Measurements from ENCODE around the gene SH3PXD2A. TPM values are rescaled to one million over a fixed set of nuclear protein-coding genes. Genes with fewer than 3 reads are reported as not detected.

SH3PXD2A gene
- total and polyA plus RNA-seq, 2 of the 4 experiments (the other 2 are of a cell fraction) = 6.3 to 23.0 TPM

DNA sequence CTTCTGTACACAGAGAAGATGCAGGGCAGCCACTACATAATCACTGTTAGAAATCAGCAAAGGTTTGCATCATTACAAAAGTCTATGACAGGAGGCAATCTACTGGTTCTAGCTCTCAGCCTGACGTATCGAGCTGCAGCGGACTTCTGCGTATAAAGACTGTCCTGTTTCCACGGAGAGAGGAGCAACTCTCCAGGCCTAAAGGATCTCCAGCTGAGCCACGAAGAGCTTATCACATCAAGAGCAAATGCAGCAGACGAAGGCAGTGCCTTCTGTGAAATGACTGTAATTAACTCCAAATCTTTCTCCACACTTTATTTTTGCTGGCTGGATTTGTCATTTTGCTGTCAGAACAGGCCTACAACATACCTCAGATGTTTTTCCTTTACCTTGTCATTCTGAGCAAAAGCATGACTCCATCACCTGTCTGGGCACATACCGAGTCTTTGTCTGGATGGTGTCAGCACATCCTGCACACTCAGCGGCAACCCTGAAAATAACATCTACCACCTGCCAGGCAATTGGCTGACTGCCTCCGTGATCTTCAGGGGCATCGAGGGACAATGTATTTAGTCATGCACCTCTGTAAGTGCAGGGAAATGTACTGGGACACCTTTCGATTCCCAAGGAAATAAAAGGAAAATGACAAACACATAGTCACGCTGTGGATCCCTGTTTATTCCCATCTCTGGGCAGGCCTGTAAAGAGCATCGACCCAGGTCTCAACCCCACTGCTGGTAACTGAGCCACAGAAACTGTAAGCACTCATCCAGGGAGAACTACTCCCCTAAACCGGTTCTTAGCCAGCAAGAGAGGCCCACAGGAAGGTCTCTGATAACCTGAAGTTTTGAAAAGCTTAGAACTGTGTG lies 26.3 kb upstream of the SH3PXD2A start (continued):
- TF ChIP-seq SMC3 (IDR thresholded peaks at IDR 0.05; ENCODE audit: low read depth, low read length) = no peak

DNA sequence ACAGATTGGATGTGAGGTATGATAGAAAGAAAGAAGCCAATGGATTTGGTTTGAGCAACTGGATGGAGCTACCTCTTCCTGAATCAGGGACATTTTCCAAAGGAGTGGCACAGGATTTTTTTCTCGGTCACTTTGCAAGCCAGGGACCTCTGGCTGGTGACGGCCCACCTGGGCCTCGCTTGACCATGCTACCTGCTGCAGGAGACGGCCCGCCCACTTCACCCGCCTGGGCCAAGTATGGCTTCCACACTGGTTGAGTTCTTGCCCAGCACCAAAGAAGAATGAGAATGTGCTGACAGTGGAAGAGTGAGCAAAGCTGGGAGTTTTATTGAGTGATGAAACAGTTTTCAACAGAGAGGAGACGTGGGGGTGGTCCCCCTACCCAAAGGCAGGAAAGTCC lies 24.5 kb upstream of the SH3PXD2A start:
- Histone ChIP-seq H3K9ac (ENCODE audit: low read depth, low read length) (no peak overlapping the region), H4K5ac (ENCODE audit: low read depth, low read length) (no peak overlapping the region), H3K14ac (replicated peaks; ENCODE audit: low read depth, low read length) (no peak overlapping the region), H2AK9ac (replicated peaks; ENCODE audit: low read depth, low read length, poor library complexity) (no peak overlapping the region), H3K79me1 (ENCODE audit: low read depth in 1 of 2, low read length in 2 of 2) (no peaks in the 10 kb centered on the region), H3K27ac (ENCODE audit: insufficient read depth, low read length) (no peak overlapping the region), H3K9me3 (ENCODE audit: control insufficient read depth, insufficient read depth, low read length) (no peaks in the 10 kb centered on the region), H2BK20ac (ENCODE audit: low read depth, low read length) (no peak overlapping the region), H3K4me2 (ENCODE audit: low read depth, low read length) (no peak overlapping the region), H2BK120ac (ENCODE audit: low read depth, low read length) (no peak overlapping the region), H2BK15ac (ENCODE audit: low read depth, low read length) (no peak overlapping the region), H3K23ac (ENCODE audit: low read depth, low read length) (no peak overlapping the region), H3K4me1 (ENCODE audit: control insufficient read depth, insufficient read depth, low read length) (peaks cover 2% of the 10 kb centered on the region; the same call in 1 of the 2 replicates), H3K18ac (ENCODE audit: low read depth, low read length) (no peak overlapping the region), H4K20me1 (ENCODE audit: insufficient read depth, low read length) (no peaks in the 10 kb centered on the region), H3K27me3 (ENCODE audit: control insufficient read depth, insufficient read depth, low read length) (no peaks in the 10 kb centered on the region), H3K36me3 (ENCODE audit: control insufficient read depth, insufficient read depth, low read length) (peaks cover 15% of the 10 kb centered on the region), H3K56ac (ENCODE audit: extremely low read depth, insufficient read depth, low read length) (no peak overlapping the region), H2AFZ (replicated peaks; ENCODE audit: low read length, poor library complexity) (no peak overlapping the region), H4K91ac (ENCODE audit: insufficient read depth, low read depth, low read length) (no peak overlapping the region), H2AK5ac (ENCODE audit: low read depth, low read length) (no peak overlapping the region), H4K8ac (ENCODE audit: low read depth in 2 of 2, low read length in 2 of 2) (no peak overlapping the region), H3K4ac (ENCODE audit: low read depth, low read length) (no peak overlapping the region), H3K9me1 (ENCODE audit: insufficient read depth, low read length) (no peaks in the 10 kb centered on the region), H3K4me3 (ENCODE audit: insufficient read depth, low read depth, low read length) (no peak overlapping the region), H2BK5ac (ENCODE audit: low read depth, low read length, poor library complexity, severe bottlenecking) (no peak overlapping the region)
- dilution Hi-C loops (cut with HindIII; ENCODE audit: low sequenced_read_pairs, unreplicated experiment) (no loop called here), in situ Hi-C loops (cut with MboI; ENCODE audit: low sequenced_read_pairs) (loop anchor here (5.0 kb wide), 1 partner anchor 168 kb away; no protein-coding TSS in a partner anchor), intact Hi-C loops (cut with micrococcal nuclease) (no loop called here)
- ATAC-seq (ENCODE audit: low read depth) = no peak
- ChIA-PET CTCF (no interaction called here), POLR2A (ENCODE audit: unreplicated experiment) (no interaction called here)
- no TSS peak for BruUV-seq (replicated peaks)
- WGBS, 2 experiments (ENCODE audit: extremely low coverage in 2 of 2, insufficient read length in 1 of 2) = 100% methylated on average over 2 of the region's 7 CpGs; no CpG with 5 or more reads in 1 of the 2 experiments
- no peak for DNase-seq
- TF ChIP-seq, protein P1, sequence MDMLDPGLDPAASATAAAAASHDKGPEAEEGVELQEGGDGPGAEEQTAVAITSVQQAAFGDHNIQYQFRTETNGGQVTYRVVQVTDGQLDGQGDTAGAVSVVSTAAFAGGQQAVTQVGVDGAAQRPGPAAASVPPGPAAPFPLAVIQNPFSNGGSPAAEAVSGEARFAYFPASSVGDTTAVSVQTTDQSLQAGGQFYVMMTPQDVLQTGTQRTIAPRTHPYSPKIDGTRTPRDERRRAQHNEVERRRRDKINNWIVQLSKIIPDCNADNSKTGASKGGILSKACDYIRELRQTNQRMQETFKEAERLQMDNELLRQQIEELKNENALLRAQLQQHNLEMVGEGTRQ (IDR thresholded peaks at IDR 0.05; ENCODE audit: low read depth, low read length) = no peak
- TF ChIP-seq RFX5 (IDR thresholded peaks at IDR 0.05; ENCODE audit: low read depth, low read length) (no peak), FOS (IDR thresholded peaks at IDR 0.05; ENCODE audit: low read depth, low read length) (no peak), RCOR1 (IDR thresholded peaks at IDR 0.05; ENCODE audit: insufficient replicate concordance, low read length) (no peak), POLR2A (IDR thresholded peaks at IDR 0.05; ENCODE audit: low read depth, low read length) (no peak), CEBPB (IDR thresholded peaks at IDR 0.05; ENCODE audit: low read depth, low read length) (no peak), BHLHE40 (IDR thresholded peaks at IDR 0.05; ENCODE audit: low read depth, low read length) (no peak), RAD21 (IDR thresholded peaks at IDR 0.05; ENCODE audit: low read length) (no peak), SMC3 (IDR thresholded peaks at IDR 0.05; ENCODE audit: low read depth, low read length) (no peak), MAFK (IDR thresholded peaks at IDR 0.05; ENCODE audit: low read depth, low read length) (no peak), MAZ (IDR thresholded peaks at IDR 0.05; ENCODE audit: borderline replicate concordance, low read depth, low read length) (no peak)
- TF ChIP-seq, protein P2, sequence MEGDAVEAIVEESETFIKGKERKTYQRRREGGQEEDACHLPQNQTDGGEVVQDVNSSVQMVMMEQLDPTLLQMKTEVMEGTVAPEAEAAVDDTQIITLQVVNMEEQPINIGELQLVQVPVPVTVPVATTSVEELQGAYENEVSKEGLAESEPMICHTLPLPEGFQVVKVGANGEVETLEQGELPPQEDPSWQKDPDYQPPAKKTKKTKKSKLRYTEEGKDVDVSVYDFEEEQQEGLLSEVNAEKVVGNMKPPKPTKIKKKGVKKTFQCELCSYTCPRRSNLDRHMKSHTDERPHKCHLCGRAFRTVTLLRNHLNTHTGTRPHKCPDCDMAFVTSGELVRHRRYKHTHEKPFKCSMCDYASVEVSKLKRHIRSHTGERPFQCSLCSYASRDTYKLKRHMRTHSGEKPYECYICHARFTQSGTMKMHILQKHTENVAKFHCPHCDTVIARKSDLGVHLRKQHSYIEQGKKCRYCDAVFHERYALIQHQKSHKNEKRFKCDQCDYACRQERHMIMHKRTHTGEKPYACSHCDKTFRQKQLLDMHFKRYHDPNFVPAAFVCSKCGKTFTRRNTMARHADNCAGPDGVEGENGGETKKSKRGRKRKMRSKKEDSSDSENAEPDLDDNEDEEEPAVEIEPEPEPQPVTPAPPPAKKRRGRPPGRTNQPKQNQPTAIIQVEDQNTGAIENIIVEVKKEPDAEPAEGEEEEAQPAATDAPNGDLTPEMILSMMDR (conservative IDR thresholded peaks at IDR 0.05; ENCODE audit: low read depth, low read length) = no peak
- TF ChIP-seq, protein P3, sequence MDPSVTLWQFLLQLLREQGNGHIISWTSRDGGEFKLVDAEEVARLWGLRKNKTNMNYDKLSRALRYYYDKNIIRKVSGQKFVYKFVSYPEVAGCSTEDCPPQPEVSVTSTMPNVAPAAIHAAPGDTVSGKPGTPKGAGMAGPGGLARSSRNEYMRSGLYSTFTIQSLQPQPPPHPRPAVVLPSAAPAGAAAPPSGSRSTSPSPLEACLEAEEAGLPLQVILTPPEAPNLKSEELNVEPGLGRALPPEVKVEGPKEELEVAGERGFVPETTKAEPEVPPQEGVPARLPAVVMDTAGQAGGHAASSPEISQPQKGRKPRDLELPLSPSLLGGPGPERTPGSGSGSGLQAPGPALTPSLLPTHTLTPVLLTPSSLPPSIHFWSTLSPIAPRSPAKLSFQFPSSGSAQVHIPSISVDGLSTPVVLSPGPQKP (IDR thresholded peaks at IDR 0.05; ENCODE audit: borderline replicate concordance, low read depth, low read length) = no peak
